ENCODE data around the gene ZMAT5.

Gene ZMAT5

GRCh38 chr22:29703569-29704195 lies 63.1 kb downstream of the ZMAT5 start:
- CTCF ChIA-PET, result no interaction called here
- DNase-seq (ENCODE audit: extremely low spot score), result no peak
- TF ChIP-seq CTCF (IDR thresholded peaks at IDR 0.05; ENCODE audit: control extremely low read depth, extremely low read depth, low read depth, missing control alignments), result no peak
- POLR2A ChIA-PET, result no interaction called here

GRCh38 chr22:29702931-29703501 lies 63.8 kb downstream of the ZMAT5 start:
- ChIA-PET CTCF (interaction anchor here (1.1 kb wide), 1 partner anchor 385 kb away, joined by 5 read pairs; no protein-coding TSS in a partner anchor), POLR2A (no interaction called here)
- no peak for DNase-seq (ENCODE audit: extremely low spot score)
- TF ChIP-seq CTCF (IDR thresholded peaks at IDR 0.05; ENCODE audit: control extremely low read depth, extremely low read depth, low read depth, missing control alignments), result no peak

- ChIA-PET CTCF (interaction anchor here (0.6 to 1.6 kb wide), 7 partner anchors 15 to 386 kb away, joined by 3 to 5 read pairs (median 3); no protein-coding TSS in a partner anchor), POLR2A (no interaction called here)
- DNase-seq (ENCODE audit: extremely low spot score), result no peak
- TF ChIP-seq CTCF (IDR thresholded peaks at IDR 0.05; ENCODE audit: control extremely low read depth, extremely low read depth, low read depth, missing control alignments), result no peak
Measured at GRCh38 chr22:29702000-29702930, 64.5 kb downstream of the ZMAT5 start.

- ChIA-PET POLR2A (no interaction called here), CTCF (interaction anchor here (0.6 to 1.6 kb wide), 9 partner anchors 15 to 387 kb away, joined by 3 to 5 read pairs (median 3); no protein-coding TSS in a partner anchor)
- no peak for DNase-seq (ENCODE audit: extremely low spot score)
- no peak for TF ChIP-seq CTCF (IDR thresholded peaks at IDR 0.05; ENCODE audit: control extremely low read depth, extremely low read depth, low read depth, missing control alignments)
Measured at GRCh38 chr22:29701155-29701999, 65.4 kb downstream of the ZMAT5 start.

- POLR2A ChIA-PET, result no interaction called here
- TF ChIP-seq CTCF (IDR thresholded peaks at IDR 0.05; ENCODE audit: control extremely low read depth, extremely low read depth, low read depth, missing control alignments), result no peak
- CTCF ChIA-PET, result interaction anchor here (0.8 to 1.6 kb wide), 5 partner anchors 16 to 304 kb away, joined by 3 read pairs; no protein-coding TSS in a partner anchor
- DNase-seq (ENCODE audit: extremely low spot score), result no peak
Measured at GRCh38 chr22:29700900-29701154, 66.0 kb downstream of the ZMAT5 start.
